HG02571 (cell line): ENCODE measurements around the gene APOA1.

ENCODE experiments used
- ATAC-seq: cut with Tn5 transposase; IDR thresholded peaks from one replicate; pipeline ENCODE4 v1.9.1; 2021; ENCODE audit warnings: mild to moderate bottlenecking, moderate library complexity; ENCODE audit not compliant: unreplicated experiment

Gene APOA1

GRCh38 chr11:116837231-116838091, at the start of gene APOA1:
Gene APOA1 (minus strand): TSS chr11:116837622. CDS start chr11:116837387, 235 bp downstream.
- no peak for ATAC-seq

GRCh38 chr11:116885951-116886655, 48.7 kb upstream of the APOA1 start:
- ATAC-seq = no peak

GRCh38 chr11:116882386-116882785, 45.0 kb upstream of the APOA1 start:
- no peak for ATAC-seq

- no peak for ATAC-seq
Measured at GRCh38 chr11:116881143-116881542, 43.7 kb upstream of the APOA1 start.

- ATAC-seq = no peak
Measured at GRCh38 chr11:116879800-116880625, 42.6 kb upstream of the APOA1 start.

- ATAC-seq = no peak
Measured at GRCh38 chr11:116876656-116877055, 39.2 kb upstream of the APOA1 start.

- no peak for ATAC-seq
Measured at GRCh38 chr11:116875194-116875593, 37.8 kb upstream of the APOA1 start.

GRCh38 chr11:116874251-116874650, 36.8 kb upstream of the APOA1 start:
- ATAC-seq = no peak

GRCh38 chr11:116873381-116873780, 36.0 kb upstream of the APOA1 start:
- ATAC-seq = no peak

GRCh38 chr11:116871248-116871647, 33.8 kb upstream of the APOA1 start:
- no peak for ATAC-seq

- no peak for ATAC-seq
Measured at GRCh38 chr11:116870054-116870453, 32.6 kb upstream of the APOA1 start.

- ATAC-seq = no peak
Measured at GRCh38 chr11:116869610-116870009, 32.2 kb upstream of the APOA1 start.

- ATAC-seq = no peak
Measured at GRCh38 chr11:116868066-116868465, 30.6 kb upstream of the APOA1 start.

GRCh38 chr11:116867619-116868018, 30.2 kb upstream of the APOA1 start:
- no peak for ATAC-seq

GRCh38 chr11:116866804-116867455, 29.5 kb upstream of the APOA1 start:
- ATAC-seq = no peak

GRCh38 chr11:116865696-116866095, 28.3 kb upstream of the APOA1 start:
- ATAC-seq = no peak

GRCh38 chr11:116864531-116864930, 27.1 kb upstream of the APOA1 start:
- no peak for ATAC-seq

GRCh38 chr11:116862951-116863350, 25.5 kb upstream of the APOA1 start:
- ATAC-seq = no peak

GRCh38 chr11:116862185-116862584, 24.8 kb upstream of the APOA1 start:
- ATAC-seq = no peak

GRCh38 chr11:116861539-116861938, 24.1 kb upstream of the APOA1 start:
- no peak for ATAC-seq

- ATAC-seq = no peak
Measured at GRCh38 chr11:116860303-116860702, 22.9 kb upstream of the APOA1 start.
